Thymus (tissue), 11 donors: ENCODE data around the gene CHKA. TPM values are rescaled to one million over a fixed set of nuclear protein-coding genes. Genes with fewer than 3 reads are reported as not detected.

Experiments
- DNase-seq, 9 donors: peaks; one replicate each; pipeline ENCODE4 v3.0.0-alpha.2; 2013; ENCODE audit warnings: low spot score in 9 of 9, low read depth in 6 of 9, missing footprints in 1 of 9
- H3K27ac ChIP-seq, 2 donors: one replicate each; pipeline ENCODE4 v1.5.1; 2013; ENCODE audit warnings: control low read depth in 1 of 2, low read depth in 1 of 2, low read length in 1 of 2, mild to moderate bottlenecking in 1 of 2, moderate library complexity in 1 of 2
- H3K27me3 ChIP-seq, 2 donors: one replicate each; pipeline ENCODE4 v1.5.1; 2013; ENCODE audit warnings: low read length in 1 of 2; ENCODE audit not compliant: control insufficient read depth in 2 of 2, insufficient read depth in 1 of 2
- H3K36me3 ChIP-seq, 2 donors: one replicate each; pipeline ENCODE4 v1.5.1; 2013; ENCODE audit warnings: low read length in 1 of 2, mild to moderate bottlenecking in 1 of 2, moderate library complexity in 1 of 2; ENCODE audit not compliant: control insufficient read depth in 2 of 2, insufficient read depth in 2 of 2
- H3K4me1 ChIP-seq, 2 donors: one replicate each; pipeline ENCODE4 v1.5.1; 2013; ENCODE audit warnings: low read length in 2 of 2; ENCODE audit not compliant: control insufficient read depth in 2 of 2, insufficient read depth in 2 of 2
- H3K4me3 ChIP-seq, 2 donors: one replicate each; pipeline ENCODE4 v1.5.1; 2013; ENCODE audit warnings: low read length in 2 of 2, control low read depth in 1 of 2, mild to moderate bottlenecking in 1 of 2
- H3K9me3 ChIP-seq, 2 donors: one replicate each; pipeline ENCODE4 v1.5.1; 2013; ENCODE audit warnings: low read length in 1 of 2, mild to moderate bottlenecking in 1 of 2; ENCODE audit not compliant: control insufficient read depth in 2 of 2, insufficient read depth in 1 of 2
- WGBS: extraction: QIAGEN DNeasy Blood & Tissue Kit; methylation state at CpG from one replicate; pipeline ENCODE4 v1.1.7; 2013; 5-methylcytosine and 5-hydroxymethylcytosine counted together
- polyA plus RNA-seq: library from polyadenylated mRNA; stranded (reverse); fragments of 200-250 nt; gene quantifications from one replicate; pipeline ENCODE4 v1.2.3, GENCODE V29; 2013
- total RNA-seq: library from RNA; stranded (reverse); fragments of 120-200 nt; gene quantifications from one replicate; pipeline ENCODE4 v1.2.4, GENCODE V29; 2013
- donor health status: healthy.

Gene CHKA
- total and polyA plus RNA-seq, 2 donors: 8.7 to 46.0 TPM

DNA sequence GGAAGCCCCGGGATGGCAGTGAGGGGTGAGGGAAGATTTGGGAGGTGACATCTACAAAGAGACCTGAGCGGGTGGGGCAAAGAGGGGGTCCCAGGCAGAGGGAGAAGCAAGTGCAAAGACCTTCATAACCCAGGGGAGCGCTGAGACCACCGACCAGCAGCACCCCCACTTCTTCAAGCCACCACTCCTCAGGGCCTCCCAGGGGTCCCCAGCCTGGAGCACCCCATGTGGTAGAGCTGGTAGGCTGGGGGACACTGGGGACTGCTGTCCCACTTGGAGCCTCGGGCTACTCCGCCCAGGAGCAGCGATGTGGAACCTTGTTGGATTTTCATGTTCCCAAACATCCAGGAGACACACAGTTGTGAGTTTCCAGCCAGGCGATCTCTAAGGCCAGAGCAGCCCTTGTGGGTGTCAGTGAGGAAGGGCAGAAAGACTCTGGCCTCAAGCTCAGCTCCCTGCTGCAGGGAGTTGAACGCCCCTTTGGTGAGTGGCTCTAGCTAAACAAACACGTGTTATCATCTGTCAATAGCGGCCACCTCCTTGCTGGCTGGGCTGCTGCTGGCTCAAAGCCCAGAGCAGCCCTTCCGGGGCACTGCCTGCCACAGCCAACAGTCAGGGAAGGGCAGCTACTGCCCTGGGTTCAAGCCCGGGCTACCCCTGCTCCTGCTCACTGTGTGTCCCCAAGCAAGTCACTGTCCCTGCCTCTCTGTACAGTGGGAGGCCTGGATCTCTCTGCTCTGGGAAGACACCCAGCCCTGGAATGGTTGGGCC lies 25.7 kb upstream of the CHKA start:
- H3K27me3 ChIP-seq: no peaks in the 10 kb centered on the region
- H3K27ac ChIP-seq: no peak overlapping the region
- H3K9me3 ChIP-seq: no peaks in the 10 kb centered on the region
- peaks cover 11 to 15% of the 10 kb centered on the region in 2 donors for H3K4me1 ChIP-seq
- H3K36me3 ChIP-seq: no peaks in the 10 kb centered on the region
- 78% methylated on average over 13 of the region's 13 CpGs for WGBS
- no peak for DNase-seq
- no peak overlapping the region for H3K4me3 ChIP-seq

DNA sequence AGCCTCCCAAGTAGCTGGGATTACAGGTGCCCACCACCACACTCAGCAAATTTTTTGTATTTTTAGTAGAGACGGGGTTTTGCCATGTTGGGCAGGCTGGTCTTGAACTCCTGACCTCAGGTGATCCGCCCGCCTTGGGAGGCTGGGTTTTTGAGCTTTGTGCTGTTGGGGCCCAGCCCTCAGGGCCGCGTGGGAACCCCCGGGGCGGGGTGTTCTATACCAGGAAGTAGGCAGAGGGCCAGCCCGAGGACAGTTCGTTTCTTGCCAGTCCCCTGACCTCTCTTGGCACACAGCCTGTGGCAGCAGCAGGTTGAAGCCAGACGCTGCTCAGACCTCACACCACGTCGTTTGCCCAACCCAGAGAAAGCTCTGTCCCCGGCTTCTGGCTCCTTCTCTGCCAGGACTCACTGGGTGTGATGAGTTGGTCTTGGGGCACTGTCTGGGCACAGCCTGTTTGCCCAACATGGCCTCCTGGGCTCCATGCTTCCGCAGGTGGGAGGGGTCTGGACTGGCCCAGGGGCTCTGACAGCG lies 24.9 kb upstream of the CHKA start:
- Histone ChIP-seq H3K9me3 (no peaks in the 10 kb centered on the region), H3K27ac (no peak overlapping the region), H3K36me3 (no peaks in the 10 kb centered on the region), H3K4me1 (peaks cover 18 to 23% of the 10 kb centered on the region in 2 donors), H3K4me3 (no peak overlapping the region), H3K27me3 (no peaks in the 10 kb centered on the region)
- 75% methylated on average over 15 of the region's 15 CpGs for WGBS
- DNase-seq: no peak

DNA sequence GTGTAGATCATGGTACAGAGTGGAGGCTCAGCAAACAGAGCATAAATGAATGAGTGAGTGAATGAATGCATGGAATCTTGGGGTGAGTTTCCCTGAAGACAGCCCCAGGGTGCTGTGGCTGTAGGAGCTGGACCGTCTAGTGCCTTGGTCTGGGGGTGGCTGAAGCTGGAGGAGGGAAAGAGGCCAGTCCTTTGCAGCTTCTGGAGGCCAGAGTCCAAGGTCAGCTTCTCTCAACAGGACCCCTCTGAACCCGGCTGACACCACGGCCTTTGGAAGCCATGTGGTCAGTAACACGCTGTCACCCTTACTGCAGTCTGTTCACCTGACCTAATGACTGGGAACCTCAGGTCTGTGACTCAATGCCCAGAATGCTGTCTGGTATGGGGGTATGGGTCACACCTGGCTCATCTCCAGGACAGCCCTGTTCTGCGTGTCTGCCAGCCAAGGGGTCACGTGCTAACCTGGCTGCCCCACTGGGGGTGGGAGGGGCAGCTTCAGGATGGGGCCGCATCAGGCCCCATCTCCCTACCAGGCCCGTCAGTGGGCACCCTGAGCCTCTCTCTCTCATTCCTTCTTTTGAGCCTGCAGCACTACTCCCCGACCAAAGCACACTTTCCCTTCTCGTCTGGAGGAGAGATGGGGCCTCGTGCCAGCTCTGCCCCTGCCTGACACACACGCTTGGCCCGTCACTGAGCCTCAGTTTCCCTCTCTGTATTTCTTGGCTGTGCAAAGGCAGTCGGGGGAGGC lies 24.1 kb upstream of the CHKA start:
- H3K27ac ChIP-seq: no peak overlapping the region
- H3K4me3 ChIP-seq: no peak overlapping the region
- WGBS: 96% methylated on average over 14 of the region's 14 CpGs
- H3K9me3 ChIP-seq: no peaks in the 10 kb centered on the region
- H3K4me1 ChIP-seq: peaks cover 24 to 27% of the 10 kb centered on the region in 2 donors
- DNase-seq: no peak
- H3K27me3 ChIP-seq: no peaks in the 10 kb centered on the region
- no peaks in the 10 kb centered on the region for H3K36me3 ChIP-seq

DNA sequence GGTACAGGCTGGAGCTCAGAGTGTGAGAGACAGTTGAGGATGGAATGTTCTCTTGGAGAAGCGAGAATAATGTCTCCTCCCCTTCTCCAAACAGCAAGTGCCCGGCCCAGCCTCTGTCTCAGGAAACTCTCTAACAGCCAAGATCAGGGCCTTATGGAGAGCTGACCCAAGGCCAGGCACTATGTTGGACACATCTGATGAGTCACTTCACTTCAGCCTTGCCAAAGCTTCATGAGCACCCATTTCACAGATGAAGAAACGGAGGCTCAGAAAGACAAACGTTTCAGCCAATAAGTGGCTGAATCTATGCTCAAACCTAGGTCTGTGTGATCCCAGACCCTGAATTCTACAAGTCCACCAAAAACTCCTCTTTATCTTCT lies 22.1 kb upstream of the CHKA start:
- peaks cover 24 to 27% of the 10 kb centered on the region in 2 donors for H3K4me1 ChIP-seq
- H3K27ac ChIP-seq: no peak overlapping the region
- no peaks in the 10 kb centered on the region for H3K9me3 ChIP-seq
- H3K4me3 ChIP-seq: no peak overlapping the region
- no peaks in the 10 kb centered on the region for H3K27me3 ChIP-seq
- WGBS: 96% methylated on average over 4 of the region's 4 CpGs
- no peak for DNase-seq
- H3K36me3 ChIP-seq: no peaks in the 10 kb centered on the region

DNA sequence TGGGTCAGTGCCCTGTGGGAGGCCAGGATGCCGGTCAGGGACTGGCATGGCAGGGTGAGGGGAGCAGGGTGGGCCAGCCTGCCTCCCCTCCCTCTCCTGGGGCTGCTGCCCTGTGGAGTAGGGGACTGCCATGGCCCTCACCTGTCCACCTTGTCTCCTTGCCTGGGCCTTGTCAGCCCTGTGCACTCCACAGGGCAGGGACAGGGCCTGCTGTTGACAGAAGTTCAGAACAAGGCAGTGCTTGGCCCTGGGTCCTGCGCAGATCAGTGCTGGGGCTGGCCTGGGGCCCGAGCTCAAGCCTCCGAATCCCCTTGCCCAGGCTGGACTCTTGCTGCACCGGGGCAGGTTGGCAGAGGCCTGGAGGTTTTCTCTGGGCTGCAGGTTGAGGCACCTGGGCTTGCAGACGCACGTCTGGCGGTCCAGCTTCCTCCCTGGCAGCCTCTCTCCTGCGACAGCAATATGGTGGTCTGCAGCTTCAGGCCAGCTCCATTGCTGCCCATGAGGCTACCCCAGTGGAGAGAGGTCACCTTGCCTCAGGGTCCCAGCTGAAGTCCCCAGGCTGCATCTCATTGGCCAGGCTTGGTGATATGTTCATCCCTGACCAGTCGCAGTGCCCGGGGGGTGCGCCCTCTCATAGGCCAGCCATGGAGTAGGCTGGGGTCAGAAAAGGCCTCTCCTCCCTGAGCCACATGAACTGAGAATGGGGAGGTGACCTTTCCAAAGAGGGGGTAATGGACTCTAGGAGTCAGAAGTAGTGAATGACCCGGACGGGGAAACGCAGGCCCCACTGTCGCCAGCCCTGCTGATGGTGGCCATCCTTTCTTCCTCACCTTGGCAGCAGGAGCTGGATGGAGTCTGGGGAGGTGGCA lies 21.5 kb upstream of the CHKA start:
- Histone ChIP-seq H3K4me3 (no peak overlapping the region), H3K27ac (no peak overlapping the region), H3K27me3 (no peaks in the 10 kb centered on the region), H3K9me3 (no peaks in the 10 kb centered on the region), H3K36me3 (no peaks in the 10 kb centered on the region), H3K4me1 (peaks cover 24 to 27% of the 10 kb centered on the region in 2 donors)
- 83% methylated on average over 16 of the region's 16 CpGs for WGBS
- DNase-seq: no peak

DNA sequence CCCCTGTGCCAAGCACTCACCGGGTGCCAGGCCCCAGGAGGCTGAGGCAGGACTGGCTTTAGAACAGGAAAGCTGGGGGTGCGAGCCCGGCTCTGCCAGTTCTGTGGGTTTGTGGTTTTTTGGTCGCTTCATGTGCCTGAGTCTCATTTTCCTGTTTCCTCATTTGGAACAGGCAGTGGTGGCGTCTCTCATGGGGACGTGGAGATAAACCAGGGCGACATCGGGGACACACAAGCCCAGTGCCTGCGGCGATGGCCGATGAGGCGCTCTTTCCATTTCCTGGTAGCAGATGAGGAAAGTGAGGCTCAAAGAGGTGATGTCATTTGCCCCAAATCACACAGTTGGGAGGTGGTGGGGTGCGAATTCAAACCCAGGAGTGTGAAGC lies 20.8 kb upstream of the CHKA start:
- 6% methylated on average over 13 of the region's 13 CpGs for WGBS
- Histone ChIP-seq H3K4me3 (no peak overlapping the region), H3K4me1 (peaks cover 24 to 27% of the 10 kb centered on the region in 2 donors), H3K27me3 (no peaks in the 10 kb centered on the region), H3K36me3 (no peaks in the 10 kb centered on the region), H3K9me3 (no peaks in the 10 kb centered on the region), H3K27ac (no peak overlapping the region)
- peak in 4 of 9 donors; percentile 32 to 69 (median 50) for DNase-seq

DNA sequence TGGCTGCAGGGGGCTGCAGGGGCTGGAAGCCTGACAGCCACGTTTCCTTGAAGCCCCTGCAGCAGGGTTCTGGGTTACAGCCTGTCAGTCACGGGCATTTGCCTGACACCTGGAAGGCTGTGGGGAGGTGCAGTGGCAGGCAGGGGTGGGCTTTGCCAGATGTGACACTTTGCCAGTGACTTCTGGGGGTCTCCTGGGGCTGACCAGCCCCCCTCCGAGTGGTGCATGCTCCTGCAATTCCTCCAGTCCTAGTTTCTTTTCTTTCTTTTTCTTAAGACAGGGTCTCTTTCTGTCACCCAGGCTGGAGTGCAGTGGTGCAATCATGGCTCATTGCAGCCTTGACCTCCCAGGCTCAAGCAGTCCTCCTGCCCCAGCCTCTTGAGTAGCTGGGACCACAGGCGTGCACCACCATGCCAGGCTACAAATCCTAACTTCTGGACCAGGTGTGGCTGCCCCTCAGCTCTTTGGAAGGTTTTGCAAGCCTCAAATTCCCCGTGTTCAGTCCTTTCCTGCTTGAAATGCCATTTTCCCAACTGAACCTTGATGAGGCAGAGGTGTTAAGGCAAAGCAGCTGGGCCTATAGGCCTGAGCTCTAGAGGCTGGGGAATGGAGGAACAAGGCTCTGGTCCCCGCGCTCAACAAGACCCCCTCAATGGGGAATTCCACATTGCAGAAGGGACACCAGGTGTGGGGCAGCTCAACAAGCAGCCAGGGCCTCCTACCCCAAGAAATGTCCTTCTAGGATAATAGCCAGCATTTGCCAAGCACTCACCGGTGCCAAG lies 20.2 kb upstream of the CHKA start:
- WGBS: 30% methylated on average over 8 of the region's 8 CpGs
- Histone ChIP-seq H3K9me3 (no peaks in the 10 kb centered on the region), H3K4me1 (peaks cover 24 to 27% of the 10 kb centered on the region in 2 donors), H3K4me3 (no peak overlapping the region), H3K27me3 (no peaks in the 10 kb centered on the region), H3K36me3 (no peaks in the 10 kb centered on the region), H3K27ac (no peak overlapping the region)
- no peak for DNase-seq

DNA sequence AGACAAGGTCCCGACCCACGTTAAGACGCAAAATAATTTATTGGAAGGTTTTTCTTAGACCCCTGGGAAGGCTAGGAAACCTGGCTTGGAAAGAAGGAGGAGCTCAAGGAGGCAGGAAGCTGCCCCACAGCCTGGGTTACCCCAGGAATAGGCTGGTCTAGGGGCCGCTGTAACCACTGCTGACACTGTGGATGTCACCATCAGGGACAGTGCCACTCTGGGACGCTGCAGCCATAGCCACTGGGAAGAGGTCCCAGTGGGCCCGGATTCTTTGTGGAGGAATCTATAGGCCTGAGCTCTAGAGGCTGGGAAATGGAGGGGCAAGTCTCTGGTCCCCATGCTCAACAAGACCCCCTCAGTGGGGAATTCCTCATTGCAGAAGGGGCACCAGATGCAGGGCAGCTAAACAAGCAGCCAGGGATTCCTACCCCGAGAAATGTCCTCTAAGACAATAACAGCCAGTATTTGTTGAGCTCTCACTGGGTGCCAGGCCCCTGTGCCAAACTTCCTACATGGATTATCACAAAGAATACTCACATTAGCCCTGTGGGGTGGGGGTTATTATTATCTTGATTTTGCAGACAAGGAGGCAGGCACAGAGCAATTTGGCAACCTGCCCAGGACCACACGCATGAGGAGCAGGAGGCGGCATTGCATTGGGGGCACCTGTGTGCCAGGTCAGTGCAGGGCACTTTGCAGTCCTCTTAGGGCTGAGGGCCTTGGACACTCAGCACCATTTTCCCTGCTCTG lies 19.5 kb upstream of the CHKA start:
- Histone ChIP-seq H3K4me3 (no peak overlapping the region), H3K27me3 (no peaks in the 10 kb centered on the region), H3K27ac (no peak overlapping the region), H3K36me3 (no peaks in the 10 kb centered on the region), H3K9me3 (no peaks in the 10 kb centered on the region), H3K4me1 (peaks cover 24 to 27% of the 10 kb centered on the region in 2 donors)
- no peak for DNase-seq
- 71% methylated on average over 9 of the region's 9 CpGs for WGBS
